ENCODE data around the gene BCAS1. TPM values are rescaled to one million over a fixed set of nuclear protein-coding genes. Genes with fewer than 3 reads are reported as not detected.

BCAS1 gene
- total and polyA plus RNA-seq, 2 experiments from 2014 or later, result not detected

DNA sequence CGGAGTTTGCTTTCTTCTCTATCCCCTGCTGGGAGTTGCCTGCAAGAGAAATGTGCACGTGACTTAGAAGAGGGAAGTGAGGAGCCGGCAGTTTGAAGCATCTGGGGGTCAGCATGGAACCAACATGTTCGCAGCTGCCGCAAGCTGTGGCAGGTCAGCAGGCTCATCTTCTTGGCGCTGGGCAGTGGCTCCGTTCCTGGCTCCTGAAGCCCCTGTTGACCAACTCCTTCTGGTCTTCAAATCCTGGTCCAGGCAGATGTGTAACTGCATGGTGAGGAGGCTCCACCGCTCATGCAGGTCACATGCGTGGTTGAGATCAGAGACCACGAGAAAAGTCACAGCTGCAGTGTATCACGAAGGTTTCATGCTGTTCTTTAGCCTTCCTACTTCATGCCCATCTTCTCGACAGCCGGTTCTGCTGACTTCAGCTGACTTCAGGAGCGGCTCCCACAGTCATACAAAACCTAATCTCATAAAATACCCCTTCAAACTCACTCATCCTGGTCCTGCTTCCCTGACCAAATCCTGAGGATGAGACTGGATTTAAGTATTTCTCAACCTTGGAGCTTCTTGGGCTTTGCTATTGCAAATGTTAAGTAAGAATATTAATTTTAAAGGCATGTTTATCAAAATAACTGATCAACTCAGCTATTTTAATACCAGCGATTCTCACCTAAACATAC, 44.9 kb upstream of the BCAS1 start:
- H3K9me3 ChIP-seq (ENCODE audit: low read depth), result no peaks in the 10 kb centered on the region
- TF ChIP-seq, protein P1, sequence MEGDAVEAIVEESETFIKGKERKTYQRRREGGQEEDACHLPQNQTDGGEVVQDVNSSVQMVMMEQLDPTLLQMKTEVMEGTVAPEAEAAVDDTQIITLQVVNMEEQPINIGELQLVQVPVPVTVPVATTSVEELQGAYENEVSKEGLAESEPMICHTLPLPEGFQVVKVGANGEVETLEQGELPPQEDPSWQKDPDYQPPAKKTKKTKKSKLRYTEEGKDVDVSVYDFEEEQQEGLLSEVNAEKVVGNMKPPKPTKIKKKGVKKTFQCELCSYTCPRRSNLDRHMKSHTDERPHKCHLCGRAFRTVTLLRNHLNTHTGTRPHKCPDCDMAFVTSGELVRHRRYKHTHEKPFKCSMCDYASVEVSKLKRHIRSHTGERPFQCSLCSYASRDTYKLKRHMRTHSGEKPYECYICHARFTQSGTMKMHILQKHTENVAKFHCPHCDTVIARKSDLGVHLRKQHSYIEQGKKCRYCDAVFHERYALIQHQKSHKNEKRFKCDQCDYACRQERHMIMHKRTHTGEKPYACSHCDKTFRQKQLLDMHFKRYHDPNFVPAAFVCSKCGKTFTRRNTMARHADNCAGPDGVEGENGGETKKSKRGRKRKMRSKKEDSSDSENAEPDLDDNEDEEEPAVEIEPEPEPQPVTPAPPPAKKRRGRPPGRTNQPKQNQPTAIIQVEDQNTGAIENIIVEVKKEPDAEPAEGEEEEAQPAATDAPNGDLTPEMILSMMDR (IDR thresholded peaks at IDR 0.05; ENCODE audit: low read depth, low read length), result no peak
- H3K27me3 ChIP-seq, result no peaks in the 10 kb centered on the region
- peak in 1 of 2 donors; percentile 51 for DNase-seq (ENCODE audit: low read depth in 1 of 2, low spot score in 1 of 2)
- no peaks in the 10 kb centered on the region for H3K36me3 ChIP-seq
- no peak overlapping the region for H3K27ac ChIP-seq
- H3K4me3 ChIP-seq, result no peak overlapping the region
- H3K4me1 ChIP-seq (ENCODE audit: low read depth), result no peaks in the 10 kb centered on the region

DNA sequence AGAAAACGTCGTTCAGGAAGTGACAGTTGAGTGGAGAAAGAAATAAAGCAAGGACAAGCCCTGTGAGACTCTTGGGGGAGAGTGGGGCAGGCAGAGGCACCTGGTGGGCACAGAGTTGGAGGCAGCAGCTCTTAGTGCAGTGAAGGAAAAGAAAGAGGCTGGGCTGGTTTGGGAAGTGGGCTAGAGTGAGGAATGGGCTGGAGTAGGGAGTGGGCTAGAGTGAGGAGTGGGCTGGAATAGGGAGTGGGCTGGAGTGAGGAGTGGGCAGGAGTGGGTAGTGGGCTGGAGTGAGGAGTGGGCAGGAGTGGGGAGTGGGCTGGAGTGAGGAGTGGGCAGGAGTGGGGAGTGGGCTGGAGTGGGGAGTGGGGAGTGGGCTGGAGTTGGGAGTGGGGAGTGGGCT, 43.7 kb upstream of the BCAS1 start:
- Histone ChIP-seq H3K36me3 (no peaks in the 10 kb centered on the region), H3K27me3 (no peaks in the 10 kb centered on the region), H3K9me3 (ENCODE audit: low read depth) (no peaks in the 10 kb centered on the region), H3K4me3 (no peak overlapping the region), H3K27ac (no peak overlapping the region), H3K4me1 (ENCODE audit: low read depth) (no peaks in the 10 kb centered on the region)
- DNase-seq (ENCODE audit: low read depth in 1 of 2, low spot score in 1 of 2), result no peak
- TF ChIP-seq, protein P1 (IDR thresholded peaks at IDR 0.05; ENCODE audit: low read depth, low read length), result no peak

DNA sequence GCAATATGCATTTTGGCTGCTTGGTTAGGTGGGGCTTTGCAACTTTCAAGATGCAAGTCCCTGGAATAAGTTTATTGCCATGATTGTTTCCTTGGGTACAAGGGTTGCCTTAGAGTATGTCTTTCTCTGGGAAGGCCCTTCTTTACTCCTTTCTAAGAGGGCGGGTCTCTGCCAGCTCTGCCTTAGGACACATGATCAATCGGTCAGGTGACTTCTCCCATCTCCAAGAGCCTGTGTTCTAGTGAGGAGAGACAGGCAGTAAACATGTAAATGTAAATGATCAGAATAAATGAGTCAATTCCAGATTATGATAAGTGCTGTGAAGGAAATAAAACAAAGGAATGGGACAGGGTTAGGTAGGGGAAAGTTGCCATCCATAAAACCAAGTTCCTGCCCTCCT, 43.2 kb upstream of the BCAS1 start:
- TF ChIP-seq, protein P1 (IDR thresholded peaks at IDR 0.05; ENCODE audit: low read depth, low read length), result no peak
- no peaks in the 10 kb centered on the region for H3K36me3 ChIP-seq
- no peaks in the 10 kb centered on the region for H3K9me3 ChIP-seq (ENCODE audit: low read depth)
- H3K27ac ChIP-seq, result no peak overlapping the region
- no peaks in the 10 kb centered on the region for H3K27me3 ChIP-seq
- DNase-seq (ENCODE audit: low read depth in 1 of 2, low spot score in 1 of 2), result no peak
- H3K4me3 ChIP-seq, result no peak overlapping the region
- no peaks in the 10 kb centered on the region for H3K4me1 ChIP-seq (ENCODE audit: low read depth)

DNA sequence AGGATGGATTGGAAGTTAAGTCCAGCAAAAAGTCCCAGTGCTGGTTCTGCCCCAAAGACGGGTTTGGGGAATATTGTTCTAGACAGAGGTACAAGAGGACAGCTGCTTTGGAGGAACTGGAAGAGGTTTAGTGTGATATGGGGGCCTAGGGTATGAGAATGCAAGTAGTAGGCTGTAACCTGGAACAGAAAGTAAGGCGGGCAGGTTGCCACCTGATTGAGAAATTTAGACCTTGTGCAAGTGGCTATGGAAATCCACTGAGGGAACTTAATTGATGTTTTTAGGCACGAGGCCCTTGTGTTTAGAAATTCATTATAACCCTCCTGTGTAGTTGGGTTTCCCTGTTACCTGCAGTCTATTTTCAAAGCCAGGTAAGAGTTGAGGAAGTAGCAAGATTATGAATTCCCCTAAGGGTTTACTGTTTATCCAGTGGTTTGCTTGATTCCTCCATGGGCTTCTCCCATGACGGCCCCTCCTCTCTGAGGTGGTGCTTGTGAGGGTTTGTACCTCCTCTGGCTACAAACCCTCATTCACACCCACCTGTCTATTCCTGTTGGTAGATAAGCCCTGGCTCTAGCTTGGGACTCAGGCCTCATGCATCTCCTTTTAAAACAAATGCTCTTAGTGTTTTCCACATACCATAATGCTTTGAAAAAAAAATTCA, 42.0 kb upstream of the BCAS1 start:
- no peak overlapping the region for H3K4me3 ChIP-seq
- H3K27ac ChIP-seq, result no peak overlapping the region
- DNase-seq (ENCODE audit: low read depth in 1 of 2, low spot score in 1 of 2), result peak in 1 of 2 donors; percentile 46
- TF ChIP-seq, protein P1 (IDR thresholded peaks at IDR 0.05; ENCODE audit: low read depth, low read length), result no peak
- no peaks in the 10 kb centered on the region for H3K4me1 ChIP-seq (ENCODE audit: low read depth)
- H3K27me3 ChIP-seq, result no peaks in the 10 kb centered on the region
- no peaks in the 10 kb centered on the region for H3K36me3 ChIP-seq
- H3K9me3 ChIP-seq (ENCODE audit: low read depth), result no peaks in the 10 kb centered on the region

DNA sequence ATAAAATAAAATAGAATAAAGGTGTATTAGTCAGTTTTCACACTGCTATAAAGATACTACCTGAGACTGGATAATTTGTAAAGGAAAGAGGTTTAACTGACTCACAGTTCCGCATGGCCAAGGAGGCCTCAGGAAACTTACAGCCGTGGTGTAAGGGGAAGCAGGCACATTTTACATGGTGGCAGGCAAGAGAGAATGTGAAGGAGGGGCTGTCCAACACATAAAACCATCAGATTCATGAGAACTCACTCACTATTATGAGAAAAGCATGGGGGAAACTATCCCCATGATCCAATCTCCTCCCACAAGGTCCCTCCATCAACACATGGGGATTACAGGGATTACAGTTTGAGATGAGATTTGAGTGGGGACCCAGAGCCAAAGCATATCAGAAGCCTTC, 41.1 kb upstream of the BCAS1 start:
- Histone ChIP-seq H3K36me3 (no peaks in the 10 kb centered on the region), H3K4me1 (ENCODE audit: low read depth) (no peaks in the 10 kb centered on the region), H3K9me3 (ENCODE audit: low read depth) (no peaks in the 10 kb centered on the region), H3K27ac (no peak overlapping the region), H3K27me3 (no peaks in the 10 kb centered on the region), H3K4me3 (no peak overlapping the region)
- TF ChIP-seq, protein P1 (IDR thresholded peaks at IDR 0.05; ENCODE audit: low read depth, low read length), result no peak
- no peak for DNase-seq (ENCODE audit: low read depth in 1 of 2, low spot score in 1 of 2)

Data from cardiac muscle cell (in vitro differentiated cells and primary cell).